HG02981 (cell line): ENCODE results near the gene MKRN1.
A peak's percentile ranks its signal among the peaks of the same experiment; 100 is the strongest.
"Not testable (repeated sequence)": the region's sequence is repeated elsewhere in the genome, so short reads cannot be mapped to it uniquely, and the experiment has no call there.

Source experiments
- ATAC-seq: cut with Tn5 transposase; IDR thresholded peaks from one replicate; pipeline ENCODE4 v1.9.1; 2021; ENCODE audit warnings: mild to moderate bottlenecking, moderate library complexity; ENCODE audit not compliant: unreplicated experiment

The MKRN1 gene, protein sequence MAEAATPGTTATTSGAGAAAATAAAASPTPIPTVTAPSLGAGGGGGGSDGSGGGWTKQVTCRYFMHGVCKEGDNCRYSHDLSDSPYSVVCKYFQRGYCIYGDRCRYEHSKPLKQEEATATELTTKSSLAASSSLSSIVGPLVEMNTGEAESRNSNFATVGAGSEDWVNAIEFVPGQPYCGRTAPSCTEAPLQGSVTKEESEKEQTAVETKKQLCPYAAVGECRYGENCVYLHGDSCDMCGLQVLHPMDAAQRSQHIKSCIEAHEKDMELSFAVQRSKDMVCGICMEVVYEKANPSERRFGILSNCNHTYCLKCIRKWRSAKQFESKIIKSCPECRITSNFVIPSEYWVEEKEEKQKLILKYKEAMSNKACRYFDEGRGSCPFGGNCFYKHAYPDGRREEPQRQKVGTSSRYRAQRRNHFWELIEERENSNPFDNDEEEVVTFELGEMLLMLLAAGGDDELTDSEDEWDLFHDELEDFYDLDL

DNA sequence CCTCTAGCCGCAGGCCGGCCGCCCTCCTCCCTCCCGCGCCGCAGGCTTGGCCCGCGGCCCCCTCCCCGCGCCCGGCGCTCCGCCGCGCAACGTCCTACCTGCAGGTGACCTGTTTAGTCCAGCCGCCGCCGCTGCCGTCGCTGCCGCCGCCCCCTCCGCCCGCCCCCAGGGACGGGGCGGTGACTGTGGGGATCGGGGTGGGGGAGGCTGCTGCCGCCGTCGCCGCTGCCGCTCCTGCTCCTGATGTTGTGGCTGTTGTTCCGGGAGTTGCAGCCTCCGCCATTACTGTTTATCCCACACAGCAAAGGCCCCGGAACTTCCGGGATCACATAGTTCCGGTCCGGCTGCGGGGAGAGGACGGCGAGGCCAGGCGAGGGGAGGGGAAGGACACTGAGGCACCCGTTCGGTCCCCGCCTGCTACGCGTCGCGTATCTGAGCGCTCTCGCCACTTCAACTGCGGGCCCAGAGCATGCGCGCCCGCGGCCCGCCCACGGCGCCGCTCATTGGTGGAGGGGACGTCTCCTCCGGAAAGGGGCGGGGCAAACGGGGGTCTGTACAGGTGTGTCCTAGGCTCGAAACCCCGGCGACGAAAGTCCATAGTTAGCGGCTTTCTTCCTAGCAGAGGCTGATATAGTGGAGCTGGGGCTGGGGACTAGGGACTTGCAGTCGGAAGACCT is at the start of gene MKRN1:
Gene MKRN1 (minus strand): TSS at position 444 of the 677 bp plus-strand sequence. CDS start 161 bp downstream, at position 283.
- peak; percentile 92 for ATAC-seq

DNA sequence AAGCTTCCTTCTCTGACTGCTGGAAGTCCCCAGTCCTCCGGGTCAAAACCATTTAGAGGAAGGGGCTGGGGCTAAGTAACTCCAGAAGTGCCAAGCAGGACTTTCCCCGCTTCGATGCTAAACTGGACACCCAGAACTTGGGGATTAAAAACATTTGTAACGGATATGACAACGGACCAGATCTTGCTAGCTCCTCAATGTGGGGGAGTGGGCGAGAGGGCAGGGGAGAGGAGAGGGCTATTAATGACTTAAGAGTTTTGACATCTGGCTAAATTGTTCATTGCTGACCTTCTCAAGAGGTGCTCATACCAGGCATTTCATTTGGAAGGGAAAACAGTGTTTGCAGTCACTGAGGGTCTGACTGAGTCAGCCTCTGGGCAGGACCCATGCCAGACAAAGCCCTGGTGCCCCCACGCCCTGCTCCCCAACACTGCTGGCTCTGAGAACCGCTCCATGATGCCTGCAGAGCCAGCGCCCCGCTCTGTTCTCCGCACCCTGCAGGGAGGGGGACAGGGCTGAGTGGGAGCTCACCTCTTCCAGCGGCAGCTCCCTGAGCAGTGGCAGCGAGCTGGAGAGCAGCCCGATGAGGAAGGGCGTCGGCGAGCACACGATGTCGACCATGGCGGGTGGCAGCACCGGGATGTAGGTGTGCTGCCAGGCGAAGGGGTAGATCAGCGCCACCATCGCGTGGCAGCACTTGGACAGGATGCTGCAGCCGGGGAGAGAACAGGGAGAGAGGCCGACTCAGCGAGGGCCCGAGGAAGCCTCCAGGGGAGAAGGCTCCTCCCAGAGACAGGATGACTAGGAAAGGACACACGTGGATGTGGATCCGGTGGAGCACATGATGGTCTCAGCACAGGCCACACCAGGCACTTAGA is 47.7 kb upstream of the MKRN1 start:
- no peak for ATAC-seq

- ATAC-seq: peak; percentile 9
These were observed 46.9 kb upstream of the MKRN1 start for GRCh38 chr7:140526214-140526613.

GRCh38 chr7:140525743-140526142 is 46.4 kb upstream of the MKRN1 start:
- peak; percentile 57 for ATAC-seq

DNA sequence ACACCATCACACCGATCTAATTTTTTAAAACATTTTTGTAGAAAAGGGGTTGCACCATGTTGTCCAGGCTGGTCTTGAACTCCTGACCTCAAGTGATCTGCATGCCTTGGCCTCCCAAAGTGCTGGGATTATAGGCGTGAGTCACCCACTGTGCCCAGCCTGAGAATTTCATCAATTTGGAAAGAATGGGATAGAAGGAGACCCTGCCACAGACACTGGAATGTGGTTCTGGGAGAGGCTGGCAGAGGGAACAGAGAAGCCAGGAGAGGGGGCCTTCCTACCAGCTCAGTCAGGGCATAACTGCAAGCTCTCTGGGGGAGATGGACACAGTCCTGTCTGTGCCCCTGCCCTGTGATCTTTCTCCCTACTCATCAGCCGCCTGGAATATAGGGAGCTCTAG is 42.1 kb upstream of the MKRN1 start:
- ATAC-seq: no peak

DNA sequence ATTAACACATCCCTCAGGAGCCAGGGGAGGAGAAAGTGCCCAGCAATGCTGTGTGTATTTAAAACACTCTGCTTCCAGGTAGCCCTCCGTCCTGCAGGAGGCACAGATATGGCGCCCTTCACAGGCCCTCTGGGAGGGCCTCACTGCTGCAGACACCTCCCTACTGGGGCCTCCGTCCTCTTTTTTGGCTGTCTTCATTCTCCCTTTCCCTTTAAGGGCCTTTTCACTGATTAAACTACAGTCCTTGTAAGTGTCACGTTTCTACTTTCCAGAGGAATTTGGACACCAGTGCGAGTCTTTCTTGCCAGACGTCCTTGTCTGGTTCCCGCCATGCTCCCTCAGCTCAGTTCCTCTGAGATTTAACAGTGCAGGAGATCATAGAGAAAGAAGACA is 39.7 kb upstream of the MKRN1 start:
- no peak for ATAC-seq

- no peak for ATAC-seq
These were observed 39.2 kb upstream of the MKRN1 start for GRCh38 chr7:140518370-140519006.

DNA sequence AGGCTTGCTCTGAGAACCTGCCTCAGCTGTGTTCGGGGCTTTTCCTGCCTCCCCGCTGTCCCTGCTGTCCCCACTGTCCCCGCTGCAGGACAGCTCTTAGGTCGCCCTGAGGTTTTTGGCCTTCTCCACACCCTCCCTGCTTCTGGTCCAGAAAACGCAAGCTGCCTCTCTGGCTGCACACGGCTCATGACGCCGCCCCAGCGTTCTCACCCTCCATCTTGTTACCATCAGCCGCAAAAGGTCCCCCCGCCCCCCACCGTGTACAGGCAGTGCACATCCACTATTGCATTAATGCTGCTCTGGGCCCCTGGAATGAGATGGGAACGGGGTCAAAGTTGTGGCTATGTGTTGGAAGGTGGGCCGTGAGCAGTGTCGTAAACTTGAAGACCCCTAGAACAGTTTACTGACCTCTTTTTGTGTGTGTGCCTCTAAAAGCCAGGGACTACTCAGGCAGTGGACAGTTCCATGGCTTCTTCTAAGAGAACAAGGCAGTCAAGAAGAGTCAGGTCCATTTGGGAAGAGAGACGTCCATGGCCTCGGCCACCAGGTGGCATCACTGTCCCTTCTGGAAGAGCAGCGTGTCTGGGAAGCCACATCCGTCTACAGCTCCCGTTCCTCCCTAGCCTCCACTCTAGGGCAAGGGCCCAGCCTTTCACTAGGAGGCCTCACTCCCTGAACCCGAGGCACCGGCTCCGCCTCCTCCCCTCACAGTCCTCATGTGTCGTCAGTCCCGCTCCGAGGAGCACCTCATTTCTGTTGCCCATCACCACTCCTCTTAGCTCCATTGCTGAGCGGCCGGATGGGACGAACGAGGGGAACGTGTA is 38.5 kb upstream of the MKRN1 start:
- no peak for ATAC-seq

DNA sequence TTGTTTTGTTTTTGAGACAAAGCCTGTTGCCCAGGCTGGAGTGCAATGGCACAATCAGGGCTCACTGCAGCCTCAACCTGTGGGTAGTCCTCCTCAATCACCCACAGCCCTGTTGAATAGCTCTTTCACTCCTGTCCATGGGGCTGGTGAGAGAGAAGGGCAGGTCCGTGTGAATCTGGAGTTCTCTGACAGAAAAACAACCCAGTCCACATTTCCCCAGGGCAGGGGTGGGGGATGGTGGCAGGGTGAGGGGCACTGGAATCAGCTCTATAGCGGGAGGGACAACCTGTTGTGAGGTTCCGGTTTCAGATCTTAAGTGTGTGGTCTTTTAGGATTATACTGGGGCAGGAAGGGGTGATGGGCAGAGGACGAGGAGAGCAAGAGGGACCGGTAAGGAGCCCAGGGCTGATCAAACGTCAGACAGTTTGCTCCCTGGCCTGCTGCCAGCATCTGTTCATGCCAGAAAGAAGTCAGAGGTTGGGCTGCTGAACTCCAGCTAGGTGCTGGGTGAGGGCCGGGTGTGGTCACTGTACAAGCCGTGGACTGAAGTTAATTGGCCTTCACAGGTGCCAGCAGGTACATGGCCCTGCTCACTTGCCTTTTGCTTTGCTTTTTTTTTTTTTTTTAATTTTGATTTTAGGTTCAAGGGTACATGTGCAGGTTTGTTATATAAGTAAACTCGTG is 33.2 kb upstream of the MKRN1 start:
- no peak for ATAC-seq

DNA sequence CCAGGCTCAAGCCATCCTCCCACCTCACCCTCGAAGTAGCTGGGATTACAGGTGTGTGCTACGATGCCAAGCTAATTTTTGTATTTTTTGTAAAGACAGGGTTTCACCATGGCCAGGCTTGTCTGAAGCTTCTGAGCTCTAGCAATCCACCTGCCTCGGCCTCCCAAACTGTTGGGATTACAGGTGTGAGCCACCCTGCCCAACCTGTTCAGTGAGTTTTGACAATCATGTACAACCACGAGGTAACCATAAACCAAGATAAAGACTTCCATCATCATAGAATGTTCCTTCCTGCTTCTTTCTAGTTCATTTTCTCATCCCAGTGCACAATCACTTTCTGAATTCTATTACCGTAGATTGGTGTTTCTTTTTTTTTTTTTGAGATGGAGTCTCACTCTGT is 30.5 kb upstream of the MKRN1 start:
- ATAC-seq: no peak

DNA sequence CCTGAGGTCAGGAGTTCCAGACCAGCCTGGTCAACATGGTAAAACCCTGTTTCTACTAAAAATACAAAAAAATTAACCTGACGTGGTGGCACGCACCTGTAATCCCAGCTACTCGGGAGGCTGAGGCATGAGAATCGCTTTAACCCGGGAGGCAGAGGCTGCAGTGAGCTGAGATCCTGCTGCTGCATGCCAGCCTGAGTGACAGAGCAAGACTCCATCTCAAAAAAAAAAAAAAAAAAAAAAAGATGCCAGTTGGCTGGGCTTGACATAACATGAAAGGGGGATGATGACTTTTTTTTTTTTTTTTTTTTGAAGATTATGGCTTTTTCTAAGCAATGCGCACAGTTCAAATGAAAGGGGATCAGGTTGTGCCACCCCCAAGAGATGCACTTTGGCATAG is 28.3 kb upstream of the MKRN1 start:
- ATAC-seq: not testable (repeated sequence)

DNA sequence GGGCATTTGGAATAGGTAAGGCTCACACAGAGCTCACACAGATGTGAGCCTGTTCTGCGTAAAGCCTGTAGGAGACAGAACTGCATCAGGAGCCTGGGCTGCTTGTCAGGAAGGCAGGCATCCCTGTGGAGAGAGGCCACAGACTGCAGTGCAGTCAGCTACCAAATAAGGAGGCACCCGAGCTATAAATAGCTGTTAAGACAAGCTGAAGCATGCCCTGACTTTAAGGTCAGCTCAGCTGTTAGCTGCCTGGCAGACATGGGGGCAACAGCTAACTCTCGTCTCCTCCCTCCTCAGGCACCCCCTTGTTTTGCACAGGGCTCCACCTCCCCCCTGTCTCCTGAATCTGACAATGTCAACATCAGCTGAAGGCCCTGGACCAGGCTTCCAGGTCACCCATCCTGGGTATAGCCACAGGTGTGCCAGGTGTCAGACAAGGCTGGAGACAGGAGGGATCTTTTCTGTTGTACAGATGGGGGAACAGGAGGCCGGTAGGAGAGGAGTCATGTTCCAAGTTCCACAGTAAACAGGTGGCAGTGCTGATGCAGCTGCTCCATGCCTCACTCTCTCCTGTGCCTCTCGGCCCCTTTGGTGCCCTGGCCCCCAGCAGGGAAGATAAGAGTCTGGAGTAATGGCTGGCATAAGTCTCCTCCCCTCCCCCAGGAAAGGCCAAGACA is 27.6 kb upstream of the MKRN1 start:
- no peak for ATAC-seq

DNA sequence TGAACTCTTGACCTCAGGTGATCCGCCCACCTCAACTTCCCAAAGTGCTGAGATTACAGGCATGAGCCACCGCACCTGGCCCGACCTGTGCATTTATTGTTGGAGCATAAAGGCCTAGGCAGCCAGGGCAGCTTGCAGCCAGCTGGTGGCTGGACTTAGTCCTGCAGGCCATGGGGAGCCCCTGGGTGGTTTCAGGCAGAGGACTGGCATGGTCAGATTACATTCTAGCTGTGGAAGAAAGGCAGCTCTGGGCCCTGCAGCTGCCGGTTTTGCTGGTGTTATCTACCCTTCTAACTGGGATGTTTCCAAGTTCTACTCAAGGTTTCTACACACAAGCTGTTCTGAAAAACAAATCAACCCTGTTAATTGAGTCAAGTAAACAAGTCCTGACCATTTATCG is 22.7 kb upstream of the MKRN1 start:
- no peak for ATAC-seq

DNA sequence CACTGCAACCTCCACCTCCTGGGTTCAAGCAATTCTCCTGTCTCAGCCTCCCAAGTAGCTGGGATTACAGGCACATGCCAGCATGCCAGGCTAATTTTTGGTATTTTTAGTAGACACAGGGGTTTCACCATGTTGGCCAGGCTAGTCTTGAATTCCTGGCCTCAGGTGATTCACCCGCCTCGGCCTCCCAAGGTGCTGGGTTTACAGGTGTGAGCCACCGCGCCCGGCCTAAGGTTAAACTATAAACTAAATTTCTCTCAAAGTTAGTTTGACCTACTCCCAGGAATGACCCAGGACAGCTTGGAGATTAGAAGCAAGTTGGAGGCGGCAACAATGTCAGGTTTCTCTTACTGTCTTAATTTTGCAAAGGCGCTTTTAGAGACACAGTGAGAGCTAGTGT is 18.5 kb upstream of the MKRN1 start:
- not testable (repeated sequence) for ATAC-seq

- no peak for ATAC-seq
These were observed 18.0 kb upstream of the MKRN1 start for GRCh38 chr7:140497241-140497769.

DNA sequence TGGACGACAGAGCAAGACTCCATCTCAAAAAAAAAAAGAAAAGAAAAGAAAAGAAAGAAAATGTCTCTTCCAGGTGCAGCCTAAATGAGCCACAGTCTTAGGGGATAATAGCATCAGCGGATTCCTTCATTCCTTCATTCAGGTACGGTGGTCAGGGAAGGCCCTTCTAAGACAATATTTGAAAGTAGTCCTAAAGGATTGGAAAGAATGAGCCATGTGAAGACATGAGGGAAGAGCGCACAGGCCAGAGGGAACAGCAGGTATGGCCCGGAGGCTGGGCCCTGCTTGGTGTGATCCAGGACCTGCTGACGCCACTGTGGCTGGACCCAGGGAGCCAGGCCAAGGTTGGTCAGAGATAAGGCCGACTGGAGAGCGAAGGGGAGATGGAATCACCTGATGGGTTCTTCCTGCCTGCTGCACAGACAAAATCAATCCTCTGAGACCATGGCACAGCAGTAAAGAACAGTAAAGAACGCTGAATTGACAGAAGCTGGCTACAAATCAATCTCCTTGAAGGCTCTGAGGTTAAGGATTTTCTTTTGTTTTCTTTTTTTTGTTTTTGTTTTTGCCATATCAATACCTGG is 16.3 kb upstream of the MKRN1 start:
- ATAC-seq: no peak

GRCh38 chr7:140494867-140495266 is 15.6 kb upstream of the MKRN1 start:
- no peak for ATAC-seq

DNA sequence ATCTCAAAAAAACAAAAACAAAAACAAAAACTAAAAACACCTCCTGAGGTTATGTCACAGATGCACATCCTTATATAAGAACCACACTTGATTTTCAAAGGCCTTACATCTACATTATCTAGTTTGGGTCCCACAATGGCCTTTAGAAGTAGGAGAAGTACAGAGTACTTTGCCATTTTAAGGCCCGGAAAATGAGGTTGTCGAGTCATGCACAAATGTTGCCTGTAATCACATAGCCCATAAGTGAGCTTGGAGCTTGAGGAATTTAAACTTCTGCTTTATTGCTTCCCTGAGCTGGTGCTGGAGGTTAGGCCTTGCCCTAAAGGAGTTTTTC is 9.7 kb upstream of the MKRN1 start:
- no peak for ATAC-seq
